Measurements from ENCODE around the gene ANKRD66. TPM values are rescaled to one million over a fixed set of nuclear protein-coding genes. Genes with fewer than 3 reads are reported as not detected.

ANKRD66 gene
- polyA plus RNA-seq, 2 of the 4 experiments (the other 2 are of a cell fraction): not detected

GRCh38 chr6:46730921-46731461 lies 15.7 kb upstream of the ANKRD66 start:
- ChIA-PET POLR2A (no interaction called here), CTCF (no interaction called here)
- Histone ChIP-seq H3K9me3 (no peaks in the 10 kb centered on the region), H3K4me1 (no peaks in the 10 kb centered on the region), H3K4me2 (no peak overlapping the region), H3K4me3 (no peak overlapping the region), H3K27ac (no peak overlapping the region)
- FAIRE-seq (no peak), DNase-seq (ENCODE audit: low read depth in 1 of 2, low spot score in 1 of 2) (no peak), ATAC-seq (no peak)
- 38% methylated on average over 4 of the region's 4 CpGs for WGBS (ENCODE audit: missing lambda C conversion rate)
- no peak for TF ChIP-seq RFX5 (IDR thresholded peaks at IDR 0.05)

GRCh38 chr6:46733341-46733801 lies 13.4 kb upstream of the ANKRD66 start:
- WGBS (ENCODE audit: missing lambda C conversion rate): 70% methylated on average over 2 of the region's 2 CpGs
- Histone ChIP-seq H3K27ac (no peak overlapping the region), H3K9me3 (no peaks in the 10 kb centered on the region), H3K4me3 (no peak overlapping the region), H3K4me1 (no peaks in the 10 kb centered on the region), H3K4me2 (no peak overlapping the region)
- no peak for DNase-seq (ENCODE audit: low read depth in 1 of 2, low spot score in 1 of 2)
- TF ChIP-seq KDM1A (IDR thresholded peaks at IDR 0.05; ENCODE audit: low read depth) (no peak), POLR2AphosphoS2 (conservative IDR thresholded peaks at IDR 0.05; ENCODE audit: low read length) (no peak), RARB (CRISPR knock-in tag; IDR thresholded peaks at IDR 0.05) (no peak), ELK1 (IDR thresholded peaks at IDR 0.05; ENCODE audit: low read depth, low read length) (no peak), HES2 (IDR thresholded peaks at IDR 0.05) (no peak), ESRRA (IDR thresholded peaks at IDR 0.05; ENCODE audit: borderline replicate concordance, low read length) (no peak), BHLHE40 (IDR thresholded peaks at IDR 0.05; ENCODE audit: low read depth, low read length) (no peak), CHD2 (IDR thresholded peaks at IDR 0.05; ENCODE audit: low read length, partially characterized antibody) (no peak), CTCF (IDR thresholded peaks at IDR 0.05) (no peak), FOXS1 (CRISPR knock-in tag; IDR thresholded peaks at IDR 0.05) (no peak), MAZ (IDR thresholded peaks at IDR 0.05; ENCODE audit: borderline replicate concordance, low read depth, low read length) (no peak), CHD4 (IDR thresholded peaks at IDR 0.05; ENCODE audit: borderline replicate concordance) (no peak), SREBF2 (IDR thresholded peaks at IDR 0.05) (no peak), MAX (IDR thresholded peaks at IDR 0.05) (no peak), HOXB13 (CRISPR knock-in tag; IDR thresholded peaks at IDR 0.05; ENCODE audit: low read depth) (no peak), HEYL (CRISPR knock-in tag; IDR thresholded peaks at IDR 0.05) (no peak), CBX2 (IDR thresholded peaks at IDR 0.05; ENCODE audit: borderline replicate concordance, low read depth) (no peak), HDAC2 (IDR thresholded peaks at IDR 0.05) (no peak), HMGXB4 (CRISPR knock-in tag; IDR thresholded peaks at IDR 0.05; ENCODE audit: borderline replicate concordance) (no peak), PBX3 (IDR thresholded peaks at IDR 0.05) (no peak)
- POLR2A ChIA-PET: no interaction called here
- no peak for FAIRE-seq
- CTCF ChIA-PET: interaction anchor here (0.6 kb wide), 2 partner anchors 13 to 63 kb away, joined by 3 read pairs; partner anchors contain the start of gene ANKRD66
- no peak for ATAC-seq
